Measurements from ENCODE around the gene DDX42. TPM values are rescaled to one million over a fixed set of nuclear protein-coding genes. Genes with fewer than 3 reads are reported as not detected.

DDX42 gene
- total and polyA plus RNA-seq, 2 experiments from 2014 or later: 37.2 to 52.6 TPM

GRCh38 chr17:63780928-63781327, 7.0 kb downstream of the DDX42 start:
- Histone ChIP-seq H4K20me1 (ENCODE audit: insufficient read depth) (peaks cover 50% of the 10 kb centered on the region), H3K9me2 (ENCODE audit: insufficient read depth) (no peaks in the 10 kb centered on the region), H3K79me2 (ENCODE audit: insufficient read depth) (peaks cover 100% of the 10 kb centered on the region), H3K27me3 (replicated peaks; ENCODE audit: insufficient read depth) (no peaks in the 10 kb centered on the region), H3K9me3 (ENCODE audit: low read depth) (no peaks in the 10 kb centered on the region), H2AFZ (no peak overlapping the region), H3K4me2 (ENCODE audit: unreplicated experiment) (no peak overlapping the region), H3K4me3 (no peak overlapping the region), H3K4me1 (ENCODE audit: insufficient read depth) (peaks cover 46% of the 10 kb centered on the region), H3F3A (ENCODE audit: insufficient read depth) (peaks cover 20% of the 10 kb centered on the region), H3K27ac (peak overlapping the region; percentile 24), H3K36me3 (ENCODE audit: low read depth) (peaks cover 18% of the 10 kb centered on the region; the same call in 1 of the 2 replicates), H3K9ac (no peak overlapping the region)
- WGBS, 2 experiments (ENCODE audit: low coverage in 1 of 2, low lambda C conversion rate in 2 of 2, missing lambda C conversion rate in 2 of 2): 97% methylated on average over 4 of the region's 4 CpGs
- TF ChIP-seq EZH2 (IDR thresholded peaks at IDR 0.05; ENCODE audit: insufficient read depth, poor library complexity, severe bottlenecking) (no peak), EZH2phosphoT487 (IDR thresholded peaks at IDR 0.05; ENCODE audit: insufficient read depth, low read depth) (no peak)
- DNase-seq: no peak
- in situ Hi-C loops (cut with MboI): no loop called here

- Histone ChIP-seq H3K36me3 (ENCODE audit: low read depth) (peaks cover 27% of the 10 kb centered on the region), H3K4me3 (no peak overlapping the region), H3K9ac (no peak overlapping the region), H3K9me3 (ENCODE audit: low read depth) (no peaks in the 10 kb centered on the region), H3K4me2 (ENCODE audit: unreplicated experiment) (no peak overlapping the region), H3K27me3 (replicated peaks; ENCODE audit: insufficient read depth) (no peaks in the 10 kb centered on the region), H3K79me2 (ENCODE audit: insufficient read depth) (peaks cover 100% of the 10 kb centered on the region), H3K9me2 (ENCODE audit: insufficient read depth) (no peaks in the 10 kb centered on the region), H3F3A (ENCODE audit: insufficient read depth) (peaks cover 25% of the 10 kb centered on the region), H2AFZ (no peak overlapping the region), H3K27ac (no peak overlapping the region), H4K20me1 (ENCODE audit: insufficient read depth) (peaks cover 44% of the 10 kb centered on the region), H3K4me1 (ENCODE audit: insufficient read depth) (peaks cover 35% of the 10 kb centered on the region)
- 66 to 76% methylated on average over 6 of the region's 6 CpGs for WGBS, 2 experiments (ENCODE audit: low coverage in 1 of 2, low lambda C conversion rate in 2 of 2, missing lambda C conversion rate in 2 of 2)
- TF ChIP-seq EZH2phosphoT487 (IDR thresholded peaks at IDR 0.05; ENCODE audit: insufficient read depth, low read depth) (no peak), EZH2 (IDR thresholded peaks at IDR 0.05; ENCODE audit: insufficient read depth, poor library complexity, severe bottlenecking) (no peak)
- DNase-seq: no peak
- in situ Hi-C loops (cut with MboI): no loop called here
These were observed 9.6 kb downstream of the DDX42 start for GRCh38 chr17:63783522-63783921.

- Histone ChIP-seq H3K27me3 (replicated peaks; ENCODE audit: insufficient read depth) (no peaks in the 10 kb centered on the region), H3K9ac (0 out of 2 replicates have a peak overlapping the region, but pooled peaks have one; percentile 11), H3K4me2 (ENCODE audit: unreplicated experiment) (peak overlapping the region; percentile 43), H3F3A (ENCODE audit: insufficient read depth) (peaks cover 22% of the 10 kb centered on the region), H3K9me2 (ENCODE audit: insufficient read depth) (no peaks in the 10 kb centered on the region), H3K36me3 (ENCODE audit: low read depth) (peaks cover 36% of the 10 kb centered on the region), H3K79me2 (ENCODE audit: insufficient read depth) (peaks cover 100% of the 10 kb centered on the region), H3K9me3 (ENCODE audit: low read depth) (no peaks in the 10 kb centered on the region), H2AFZ (no peak overlapping the region), H3K4me3 (no peak overlapping the region), H4K20me1 (ENCODE audit: insufficient read depth) (peaks cover 35% of the 10 kb centered on the region), H3K27ac (peak overlapping the region; percentile 48), H3K4me1 (ENCODE audit: insufficient read depth) (peaks cover 31% of the 10 kb centered on the region)
- WGBS, 2 experiments (ENCODE audit: low coverage in 1 of 2, low lambda C conversion rate in 2 of 2, missing lambda C conversion rate in 2 of 2): 97 to 100% methylated on average over 1 of the region's 1 CpG
- peak; percentile 76 for DNase-seq
- in situ Hi-C loops (cut with MboI): no loop called here
- no peak for TF ChIP-seq EZH2 (IDR thresholded peaks at IDR 0.05; ENCODE audit: insufficient read depth, poor library complexity, severe bottlenecking)
- TF ChIP-seq EZH2phosphoT487 (IDR thresholded peaks at IDR 0.05; ENCODE audit: insufficient read depth, low read depth): no peak
These were observed 11.6 kb downstream of the DDX42 start for GRCh38 chr17:63785556-63785955.

- no peaks in the 10 kb centered on the region for H3K9me2 ChIP-seq (ENCODE audit: insufficient read depth)
- H3K9me3 ChIP-seq (ENCODE audit: low read depth): no peaks in the 10 kb centered on the region
- no peak overlapping the region for H3K9ac ChIP-seq
- H3K4me1 ChIP-seq (ENCODE audit: insufficient read depth): peaks cover 25% of the 10 kb centered on the region
- H3F3A ChIP-seq (ENCODE audit: insufficient read depth): peaks cover 21% of the 10 kb centered on the region
- no peaks in the 10 kb centered on the region for H3K27me3 ChIP-seq (replicated peaks; ENCODE audit: insufficient read depth)
- H3K79me2 ChIP-seq (ENCODE audit: insufficient read depth): peaks cover 100% of the 10 kb centered on the region
- H3K27ac ChIP-seq: peak overlapping the region; percentile 48
- DNase-seq: no peak
- no peak overlapping the region for H2AFZ ChIP-seq
- H3K4me2 ChIP-seq (ENCODE audit: unreplicated experiment): no peak overlapping the region
- no peak overlapping the region for H3K4me3 ChIP-seq
- in situ Hi-C loops (cut with MboI): no loop called here
- 100% methylated on average over 1 of the region's 1 CpG for WGBS, 2 experiments (ENCODE audit: low coverage in 1 of 2, low lambda C conversion rate in 2 of 2, missing lambda C conversion rate in 2 of 2)
- H4K20me1 ChIP-seq (ENCODE audit: insufficient read depth): peaks cover 34% of the 10 kb centered on the region
- peaks cover 42% of the 10 kb centered on the region for H3K36me3 ChIP-seq (ENCODE audit: low read depth)
- no peak for TF ChIP-seq EZH2phosphoT487 (IDR thresholded peaks at IDR 0.05; ENCODE audit: insufficient read depth, low read depth)
- no peak for TF ChIP-seq EZH2 (IDR thresholded peaks at IDR 0.05; ENCODE audit: insufficient read depth, poor library complexity, severe bottlenecking)
These were observed 12.1 kb downstream of the DDX42 start for GRCh38 chr17:63786117-63786516.

Measured in GM23248 (cell line).